Nephron progenitor cell (in vitro differentiated cells): ENCODE results near the gene RAB27A.

Experiments used
- DNase-seq: peaks from one replicate; pipeline ENCODE4 v3.0.0; 2021
- H3K27ac Mint-ChIP-seq: 2 replicates; pipeline ENCODE4 v1.8.0; 2021; ENCODE audit warnings: mild to moderate bottlenecking, moderate library complexity, mixed read lengths
- H3K27me3 Mint-ChIP-seq: 2 replicates; pipeline ENCODE4 v1.8.0; 2021; ENCODE audit warnings: mild to moderate bottlenecking, low read depth, mixed read lengths; ENCODE audit not compliant: poor library complexity
- H3K36me3 Mint-ChIP-seq: 2 replicates; pipeline ENCODE4 v1.8.0; 2021; ENCODE audit warnings: low read depth, mixed read lengths
- H3K4me1 Mint-ChIP-seq: 2 replicates; pipeline ENCODE4 v1.8.0; 2021; ENCODE audit warnings: mixed read lengths
- H3K4me3 Mint-ChIP-seq: 2 replicates; pipeline ENCODE4 v1.8.0; 2021; ENCODE audit warnings: mild to moderate bottlenecking, moderate library complexity, mixed read lengths
- H3K9me3 Mint-ChIP-seq: 2 replicates; pipeline ENCODE4 v1.8.0; 2021; ENCODE audit warnings: mild to moderate bottlenecking, moderate library complexity, mixed read lengths
- CTCF ChIP-seq: fragments of 200-600 bp; sonication (generic); IDR thresholded peaks from 2 replicates; pipeline ENCODE4 v1.5.0; 2021; ENCODE audit warnings: antibody characterized with exemption

The RAB27A gene

GRCh38 chr15:55204464-55204863 lies 85.1 kb downstream of the RAB27A start:
- H3K36me3 Mint-ChIP-seq, result peaks cover 6% of the 10 kb centered on the region
- H3K4me1 Mint-ChIP-seq, result no peaks in the 10 kb centered on the region
- no peak for TF ChIP-seq CTCF
- no peak overlapping the region for H3K4me3 Mint-ChIP-seq
- H3K27ac Mint-ChIP-seq, result no peak overlapping the region
- peaks cover 6% of the 10 kb centered on the region for H3K9me3 Mint-ChIP-seq
- peaks cover 4% of the 10 kb centered on the region for H3K27me3 Mint-ChIP-seq
- DNase-seq, result no peak

GRCh38 chr15:55202206-55202605 lies 87.4 kb downstream of the RAB27A start:
- no peak overlapping the region for H3K27ac Mint-ChIP-seq
- peaks cover 18% of the 10 kb centered on the region for H3K36me3 Mint-ChIP-seq
- H3K27me3 Mint-ChIP-seq, result no peaks in the 10 kb centered on the region
- no peaks in the 10 kb centered on the region for H3K4me1 Mint-ChIP-seq
- no peak for TF ChIP-seq CTCF
- no peak overlapping the region for H3K4me3 Mint-ChIP-seq
- DNase-seq, result no peak
- peaks cover 19% of the 10 kb centered on the region for H3K9me3 Mint-ChIP-seq

- Mint-ChIP-seq H3K9me3 (peaks cover 19% of the 10 kb centered on the region), H3K36me3 (peaks cover 13% of the 10 kb centered on the region), H3K4me3 (peak overlapping the region; percentile 10), H3K27me3 (no peaks in the 10 kb centered on the region), H3K27ac (no peak overlapping the region), H3K4me1 (no peaks in the 10 kb centered on the region)
- no peak for DNase-seq
- TF ChIP-seq CTCF, result no peak
Observed at GRCh38 chr15:55198706-55199105, 90.9 kb downstream of the RAB27A start.

- peaks cover 5% of the 10 kb centered on the region for H3K4me1 Mint-ChIP-seq
Observed at GRCh38 chr15:55197719-55198118, 91.9 kb downstream of the RAB27A start.

GRCh38 chr15:55197362-55197705 lies 92.3 kb downstream of the RAB27A start:
- H3K9me3 Mint-ChIP-seq, result peaks cover 19% of the 10 kb centered on the region
- no peaks in the 10 kb centered on the region for H3K27me3 Mint-ChIP-seq
- H3K36me3 Mint-ChIP-seq, result peaks cover 13% of the 10 kb centered on the region
- H3K4me1 Mint-ChIP-seq, result peaks cover 5% of the 10 kb centered on the region
- no peak overlapping the region for H3K4me3 Mint-ChIP-seq
- no peak for DNase-seq
- no peak for TF ChIP-seq CTCF
- no peak overlapping the region for H3K27ac Mint-ChIP-seq

More at GRCh38 chr15:55197719-55198118, 91.9 kb downstream of the RAB27A start:
- DNase-seq, result no peak
- peaks cover 13% of the 10 kb centered on the region for H3K36me3 Mint-ChIP-seq
- no peak overlapping the region for H3K4me3 Mint-ChIP-seq
- H3K27me3 Mint-ChIP-seq, result no peaks in the 10 kb centered on the region
- no peak overlapping the region for H3K27ac Mint-ChIP-seq
- H3K9me3 Mint-ChIP-seq, result peaks cover 19% of the 10 kb centered on the region
- no peak for TF ChIP-seq CTCF

- peak; percentile 28 for TF ChIP-seq CTCF
- H3K4me1 Mint-ChIP-seq, result peaks cover 5% of the 10 kb centered on the region
Observed at GRCh38 chr15:55196458-55197361, 92.9 kb downstream of the RAB27A start, which contains the start of gene RSL24D1. Gene RSL24D1, minus strand, starts transcription at chr15:55196941. Its CDS starts 51 bp downstream, at chr15:55196890.

More at GRCh38 chr15:55196458-55197361, 92.9 kb downstream of the RAB27A start, which contains the start of gene RSL24D1:
- H3K36me3 Mint-ChIP-seq, result peaks cover 20% of the 10 kb centered on the region
- H3K27ac Mint-ChIP-seq, result no peak within 1 kb of the TSS
- peaks cover 19% of the 10 kb centered on the region for H3K9me3 Mint-ChIP-seq
- no peak within 1 kb of the TSS for H3K4me3 Mint-ChIP-seq
- peak; percentile 89 for DNase-seq
- H3K27me3 Mint-ChIP-seq, result no peaks in the 10 kb centered on the region
